Lower leg skin (tissue), 4 donors: Measurements from ENCODE around the gene IKZF1. TPM values are rescaled to one million over a fixed set of nuclear protein-coding genes. Genes with fewer than 3 reads are reported as not detected.

Experiments used
- DNase-seq, 2 donors: peaks; one replicate each; pipeline ENCODE4 v3.0.0-alpha.2; 2019; ENCODE audit warnings: low spot score in 2 of 2
- H3K4me3 ChIP-seq: fragments of 200-600 bp; sonication (generic); 2 replicates; pipeline ENCODE4 v1.5.1; 2017; ENCODE audit warnings: mild to moderate bottlenecking, low read depth; ENCODE audit not compliant: poor library complexity, severe bottlenecking
- POLR2A ChIP-seq, 2 donors: fragments of 450-650 bp; IDR thresholded peaks; one replicate each; pipeline ENCODE4 v1.6.1; 2016 to 2017; ENCODE audit warnings: antibody characterized with exemption in 2 of 2, mild to moderate bottlenecking in 1 of 2, moderate library complexity in 1 of 2
- WGBS, 2 donors: methylation state at CpG; one replicate each; pipeline ENCODE4 v1.1.5; 2018; 5-methylcytosine and 5-hydroxymethylcytosine counted together
- intact Hi-C: fragments of 100-400 bp; cut with DNase I; formaldehyde crosslinking; loops from one replicate; pipeline ENCODE4 v1.15.0; 2023; ENCODE audit warnings: low total_unique reads
- total RNA-seq, 4 donors: library from RNA; depleted of rRNA; stranded (reverse); fragments of >200 nt; gene quantifications; one replicate each; pipeline ENCODE4 v1.1.0, GENCODE V29; 2016
- TF ChIP-seq, protein P1 (sequence below), 3 donors: fragments of 450-650 bp; IDR thresholded peaks; one replicate each; pipeline ENCODE4 v1.5.1; 2016; ENCODE audit warnings: antibody characterized with exemption in 3 of 3, mild to moderate bottlenecking in 3 of 3, moderate library complexity in 2 of 3

IKZF1 gene
- total RNA-seq, 4 donors from 2014 or later: 5.3 to 10.8 (median 7.6) TPM

DNA sequence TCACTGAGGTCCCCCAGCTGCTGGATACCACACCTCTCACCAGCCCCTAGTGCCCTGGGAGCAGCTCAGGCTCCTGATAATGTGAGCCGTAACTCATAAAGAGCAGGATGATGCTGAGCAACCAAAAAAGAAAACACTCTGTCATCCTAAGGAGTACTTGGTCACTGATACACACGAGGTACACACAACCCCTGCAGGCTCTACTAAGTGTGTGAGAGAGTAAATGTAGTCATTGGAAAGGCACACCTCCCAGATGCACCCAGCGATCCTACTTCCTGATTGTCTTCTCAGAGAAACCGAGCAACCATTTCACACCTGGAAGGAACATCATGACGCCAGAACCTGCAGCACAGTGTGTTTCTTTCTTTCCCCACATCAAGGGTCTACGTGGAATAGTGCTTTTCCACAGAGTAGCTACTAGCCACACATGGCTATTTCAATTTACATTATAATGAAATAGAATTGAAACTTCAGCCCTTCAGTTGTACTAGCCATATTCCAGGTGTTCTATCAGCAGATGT, 111.4 kb downstream of the IKZF1 start:
- 84 to 86% methylated on average over 6 of the region's 6 CpGs for WGBS, 2 donors
- no peak overlapping the region for H3K4me3 ChIP-seq
- intact Hi-C loops: loop anchor here (10.0 kb wide), 1 partner anchor 271 kb away; no protein-coding TSS in a partner anchor
- no peak for TF ChIP-seq POLR2A (IDR thresholded peaks at IDR 0.05)
- TF ChIP-seq, protein P1, sequence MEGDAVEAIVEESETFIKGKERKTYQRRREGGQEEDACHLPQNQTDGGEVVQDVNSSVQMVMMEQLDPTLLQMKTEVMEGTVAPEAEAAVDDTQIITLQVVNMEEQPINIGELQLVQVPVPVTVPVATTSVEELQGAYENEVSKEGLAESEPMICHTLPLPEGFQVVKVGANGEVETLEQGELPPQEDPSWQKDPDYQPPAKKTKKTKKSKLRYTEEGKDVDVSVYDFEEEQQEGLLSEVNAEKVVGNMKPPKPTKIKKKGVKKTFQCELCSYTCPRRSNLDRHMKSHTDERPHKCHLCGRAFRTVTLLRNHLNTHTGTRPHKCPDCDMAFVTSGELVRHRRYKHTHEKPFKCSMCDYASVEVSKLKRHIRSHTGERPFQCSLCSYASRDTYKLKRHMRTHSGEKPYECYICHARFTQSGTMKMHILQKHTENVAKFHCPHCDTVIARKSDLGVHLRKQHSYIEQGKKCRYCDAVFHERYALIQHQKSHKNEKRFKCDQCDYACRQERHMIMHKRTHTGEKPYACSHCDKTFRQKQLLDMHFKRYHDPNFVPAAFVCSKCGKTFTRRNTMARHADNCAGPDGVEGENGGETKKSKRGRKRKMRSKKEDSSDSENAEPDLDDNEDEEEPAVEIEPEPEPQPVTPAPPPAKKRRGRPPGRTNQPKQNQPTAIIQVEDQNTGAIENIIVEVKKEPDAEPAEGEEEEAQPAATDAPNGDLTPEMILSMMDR (IDR thresholded peaks at IDR 0.05): no peak
- no peak for DNase-seq

DNA sequence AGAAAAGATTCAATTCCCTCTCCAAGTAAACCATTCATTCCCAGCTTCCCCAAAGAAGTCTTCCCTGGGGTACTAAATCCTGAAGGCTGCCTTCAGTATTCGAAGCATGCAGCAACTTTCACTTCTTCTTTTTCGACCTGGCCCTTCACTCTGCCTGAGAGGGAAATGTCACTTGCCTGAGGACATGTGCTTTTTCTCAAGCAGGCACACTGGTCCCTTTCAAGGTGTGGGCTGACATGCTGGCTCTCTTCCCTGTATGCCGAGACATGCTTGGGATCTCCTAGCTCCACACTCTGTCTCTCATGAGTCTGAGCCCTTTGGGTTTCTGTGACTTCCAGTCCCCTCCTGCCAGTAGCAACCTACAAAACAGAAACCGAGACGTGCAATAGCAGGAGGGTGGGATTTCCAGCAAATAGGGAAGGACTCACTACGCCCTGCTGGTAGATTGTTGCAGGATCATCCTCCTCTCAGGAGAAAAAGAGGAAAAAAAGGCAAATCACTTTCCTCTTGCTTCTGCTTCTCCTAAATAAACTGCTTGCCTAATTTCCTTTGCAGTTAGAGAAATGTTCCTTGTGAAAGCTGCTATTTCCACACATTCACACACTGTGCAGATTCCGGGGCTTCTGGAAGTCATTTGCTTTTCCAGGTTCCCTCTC, 112.1 kb downstream of the IKZF1 start:
- DNase-seq: no peak
- H3K4me3 ChIP-seq: no peak overlapping the region
- intact Hi-C loops: loop anchor here (10.0 kb wide), 1 partner anchor 272 kb away; no protein-coding TSS in a partner anchor
- 48 to 54% methylated on average over 7 of the region's 7 CpGs for WGBS, 2 donors
- TF ChIP-seq, protein P1 (IDR thresholded peaks at IDR 0.05): no peak
- TF ChIP-seq POLR2A (IDR thresholded peaks at IDR 0.05): no peak

DNA sequence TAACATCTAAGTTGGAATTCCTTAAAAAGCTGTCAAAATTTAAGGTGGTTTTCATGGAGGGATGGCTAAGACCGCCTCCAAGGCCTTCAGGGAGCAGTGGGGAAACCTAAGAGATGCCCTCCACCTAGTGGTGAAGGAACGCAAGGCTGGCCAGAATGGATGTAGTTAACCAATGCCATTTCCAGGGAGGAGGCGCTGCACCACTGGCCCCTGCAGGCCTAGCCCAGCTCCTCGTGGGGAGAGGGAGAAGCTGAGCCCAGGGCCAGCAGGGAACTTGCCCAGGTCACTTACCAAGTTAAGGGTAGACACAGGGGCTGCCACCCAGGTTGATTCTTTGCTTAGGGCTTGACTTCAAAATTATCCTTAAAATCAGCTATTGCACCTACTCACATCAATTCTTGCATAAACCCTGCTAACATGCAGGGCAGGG, 113.6 kb downstream of the IKZF1 start:
- no peak for TF ChIP-seq POLR2A (IDR thresholded peaks at IDR 0.05)
- TF ChIP-seq, protein P1 (IDR thresholded peaks at IDR 0.05): no peak
- intact Hi-C loops: loop anchor here (10.0 kb wide), 1 partner anchor 273 kb away; no protein-coding TSS in a partner anchor
- H3K4me3 ChIP-seq: no peak overlapping the region
- DNase-seq: peak in 1 of 2 donors; percentile 53
- 8 to 11% methylated on average over 4 of the region's 4 CpGs for WGBS, 2 donors

DNA sequence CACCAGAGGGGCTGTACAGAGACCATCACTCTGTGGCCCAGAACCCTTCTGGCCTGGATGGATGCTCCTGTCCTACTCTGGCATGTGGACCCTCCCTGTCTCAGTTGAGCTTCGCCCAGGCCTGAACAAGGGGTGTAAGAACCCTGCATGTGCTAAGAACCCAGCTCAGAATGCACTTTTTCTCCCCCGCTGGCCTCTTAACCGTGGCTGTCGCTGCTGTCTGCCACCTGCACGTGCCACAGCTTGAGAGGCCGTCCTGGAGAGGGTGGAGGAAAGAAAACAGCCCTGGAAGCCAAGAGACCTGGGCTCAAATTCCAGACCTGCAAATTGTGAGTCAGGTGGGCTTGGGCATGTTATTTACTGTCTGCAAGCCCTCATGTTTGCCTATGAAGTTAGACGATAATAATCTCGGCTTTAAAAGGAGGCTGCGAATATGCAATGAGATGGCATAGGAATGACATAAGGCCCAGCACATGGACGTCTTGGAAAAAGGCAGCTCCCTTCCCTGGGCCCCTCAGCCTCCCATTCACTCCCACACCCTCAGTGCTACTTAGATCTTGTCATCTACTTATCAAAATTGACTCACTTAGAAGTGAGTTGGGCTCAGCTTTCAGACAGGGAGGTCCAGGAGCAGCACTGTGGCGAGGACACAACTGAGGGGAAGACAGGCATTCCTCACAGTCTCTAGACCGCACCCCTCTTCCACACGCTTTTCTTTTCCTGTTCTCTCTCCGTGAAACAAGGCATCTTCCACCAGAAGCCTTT, 114.2 kb downstream of the IKZF1 start:
- WGBS, 2 donors: 69% methylated on average over 14 of the region's 14 CpGs
- intact Hi-C loops: loop anchor here (10.0 kb wide), 1 partner anchor 274 kb away; no protein-coding TSS in a partner anchor
- H3K4me3 ChIP-seq: no peak overlapping the region
- TF ChIP-seq, protein P1 (IDR thresholded peaks at IDR 0.05): no peak
- TF ChIP-seq POLR2A (IDR thresholded peaks at IDR 0.05): no peak
- DNase-seq: no peak

DNA sequence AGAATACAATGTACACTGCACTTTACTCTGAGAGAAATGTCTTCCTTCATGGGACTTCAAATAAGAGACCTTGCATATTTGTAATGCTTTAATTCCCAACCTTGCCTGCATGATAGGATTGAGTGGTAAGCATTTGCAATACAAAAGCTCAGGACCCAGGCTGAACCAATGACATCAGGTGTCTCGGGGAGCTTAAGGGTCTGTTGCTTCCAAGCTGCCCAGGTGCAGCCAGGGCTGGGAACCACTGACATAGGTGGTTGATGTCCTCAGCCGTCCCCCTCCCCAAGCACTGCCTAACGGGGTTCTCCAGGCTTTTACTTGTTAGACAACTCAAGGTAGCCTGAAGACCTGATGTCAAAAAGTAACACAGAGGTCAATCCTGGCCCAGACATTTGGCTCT, 116.5 kb downstream of the IKZF1 start:
- WGBS, 2 donors: 67 to 90% methylated on average over 3 of the region's 3 CpGs
- no peak for TF ChIP-seq POLR2A (IDR thresholded peaks at IDR 0.05)
- TF ChIP-seq, protein P1 (IDR thresholded peaks at IDR 0.05): no peak
- H3K4me3 ChIP-seq: no peak overlapping the region
- intact Hi-C loops: no loop called here
- DNase-seq: no peak
